Measurements from ENCODE around the gene MSX2.
"Not testable (repeated sequence)": the region's sequence is repeated elsewhere in the genome, so short reads cannot be mapped to it uniquely, and the experiment has no call there.

The MSX2 gene

GRCh38 chr5:174733091-174733690, 8.8 kb downstream of the MSX2 start:
- DNase-seq = no peak

- no peak for DNase-seq
Measured at GRCh38 chr5:174733836-174734235, 9.5 kb downstream of the MSX2 start.

GRCh38 chr5:174734571-174735497, 10.5 kb downstream of the MSX2 start:
- DNase-seq = no peak

GRCh38 chr5:174735498-174736330, 11.3 kb downstream of the MSX2 start:
- peak in 7 of 56 donors; percentile 1 to 24 (median 5) for DNase-seq

GRCh38 chr5:174736331-174736721, 11.9 kb downstream of the MSX2 start:
- no peak for DNase-seq

- no peak for DNase-seq
Measured at GRCh38 chr5:174736777-174737176, 12.4 kb downstream of the MSX2 start.

DNA sequence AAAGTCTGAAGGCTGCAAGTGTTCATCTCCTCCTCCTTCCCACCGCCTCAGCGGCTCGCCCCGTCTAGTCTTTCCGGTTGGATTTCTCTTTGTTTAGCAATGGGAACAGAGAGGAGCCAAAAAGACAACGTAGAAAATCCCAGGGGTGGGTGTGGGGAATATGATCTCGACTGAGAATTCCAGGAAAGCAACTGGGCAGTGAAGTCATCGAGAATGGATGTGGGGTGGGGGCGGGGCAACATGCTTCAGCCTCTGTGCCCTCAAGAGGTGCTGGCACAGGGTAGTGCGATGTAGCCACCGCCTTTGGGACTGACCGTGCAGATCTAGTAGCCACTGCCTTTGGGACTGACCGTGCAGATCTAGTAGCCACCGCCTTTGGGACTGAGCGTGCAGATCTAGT, 12.9 kb downstream of the MSX2 start:
- DNase-seq = no peak

DNA sequence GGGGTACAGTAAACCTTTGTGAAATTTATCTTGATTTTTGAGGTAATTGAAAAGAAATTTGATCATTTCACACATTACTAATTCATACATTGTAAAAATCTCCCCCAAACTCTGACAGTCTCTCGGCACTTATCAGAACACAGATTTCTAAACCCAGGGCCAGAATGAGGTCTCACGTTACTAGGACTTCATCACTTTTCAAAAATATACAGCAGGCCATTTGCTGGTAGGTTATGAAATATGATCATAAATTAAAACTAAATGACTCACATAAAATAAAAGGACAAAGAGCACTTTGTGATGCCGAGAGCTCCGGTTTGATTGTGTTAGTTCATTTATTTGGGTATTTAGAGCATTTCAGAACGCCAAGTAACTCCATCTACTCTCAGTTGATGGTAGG, 17.0 kb downstream of the MSX2 start:
- DNase-seq = no peak

DNA sequence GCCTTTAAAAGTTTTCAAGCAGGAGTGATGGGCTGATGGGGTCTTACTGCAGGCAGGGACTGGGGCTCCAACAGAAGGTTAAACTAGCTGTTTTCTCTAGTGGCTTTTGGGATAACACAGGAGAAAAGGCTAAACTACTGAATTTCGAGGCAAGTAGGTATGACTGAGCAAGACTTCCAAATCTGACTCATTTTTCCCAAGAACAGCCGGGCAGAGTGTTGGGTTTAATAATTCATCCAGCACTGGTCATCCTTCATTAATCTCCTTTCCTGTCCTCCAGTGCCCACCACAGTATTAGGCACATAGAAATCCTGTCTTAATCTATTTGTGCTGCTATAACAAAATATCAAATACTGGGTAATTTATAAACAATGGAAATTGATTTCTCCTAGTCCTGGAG, 20.5 kb downstream of the MSX2 start:
- DNase-seq = no peak

GRCh38 chr5:174745590-174746103, 21.3 kb downstream of the MSX2 start:
- no peak for DNase-seq

- DNase-seq = no peak
Measured at GRCh38 chr5:174750711-174751110, 26.3 kb downstream of the MSX2 start.

DNA sequence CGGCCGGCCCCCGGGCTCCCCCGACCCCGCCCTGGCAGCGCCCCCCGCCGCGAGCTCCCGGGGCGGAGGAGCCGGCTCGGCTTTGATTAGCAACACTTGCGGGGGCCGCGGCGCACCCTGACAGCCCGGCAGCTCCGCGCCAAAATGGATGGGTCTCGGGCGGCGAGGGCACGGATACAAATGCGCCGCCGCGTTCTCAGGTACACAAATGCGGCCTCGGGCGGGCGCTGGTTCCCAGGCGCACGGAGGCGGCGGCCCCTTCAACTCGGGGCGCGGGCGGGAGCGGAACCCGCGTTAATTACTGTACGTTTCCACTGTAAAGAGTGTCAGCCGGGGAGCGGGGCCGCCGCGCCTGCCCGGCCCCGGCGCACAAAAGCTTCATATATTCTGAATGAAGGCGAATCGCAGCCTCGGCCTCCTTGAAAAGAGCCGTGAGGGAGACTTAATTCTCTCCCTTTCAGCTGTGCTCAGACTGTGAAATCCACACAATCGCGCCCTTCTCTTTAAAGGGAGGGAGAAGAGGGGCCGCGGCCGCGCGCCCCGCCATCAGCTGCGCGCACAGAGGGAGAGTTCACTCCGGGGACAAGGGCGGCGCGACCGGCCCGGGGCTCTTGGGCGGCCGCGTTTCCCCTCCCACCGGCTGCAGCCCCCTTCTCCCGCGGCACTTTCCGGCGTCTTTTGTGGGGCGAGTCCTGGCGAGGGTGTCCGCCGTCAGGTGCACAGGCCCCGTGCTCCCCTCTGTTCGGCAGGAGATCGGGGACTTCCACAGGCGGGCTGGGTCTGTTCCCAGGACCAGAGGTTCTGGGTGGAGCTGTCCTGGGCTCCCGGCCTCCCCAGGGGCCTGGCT, 27.0 kb downstream of the MSX2 start:
- DNase-seq = peak in 26 of 56 donors; percentile 2 to 64 (median 31)

- no peak for DNase-seq
Measured at GRCh38 chr5:174752121-174752520, 27.7 kb downstream of the MSX2 start.

- no peak for DNase-seq
Measured at GRCh38 chr5:174755106-174755505, 30.7 kb downstream of the MSX2 start.

- no peak for DNase-seq
Measured at GRCh38 chr5:174759091-174759490, 34.7 kb downstream of the MSX2 start.

GRCh38 chr5:174760721-174761120, 36.3 kb downstream of the MSX2 start:
- DNase-seq = no peak

GRCh38 chr5:174761341-174761740, 37.0 kb downstream of the MSX2 start:
- not testable (repeated sequence) for DNase-seq

- no peak for DNase-seq
Measured at GRCh38 chr5:174764309-174764708, 39.9 kb downstream of the MSX2 start.

DNA sequence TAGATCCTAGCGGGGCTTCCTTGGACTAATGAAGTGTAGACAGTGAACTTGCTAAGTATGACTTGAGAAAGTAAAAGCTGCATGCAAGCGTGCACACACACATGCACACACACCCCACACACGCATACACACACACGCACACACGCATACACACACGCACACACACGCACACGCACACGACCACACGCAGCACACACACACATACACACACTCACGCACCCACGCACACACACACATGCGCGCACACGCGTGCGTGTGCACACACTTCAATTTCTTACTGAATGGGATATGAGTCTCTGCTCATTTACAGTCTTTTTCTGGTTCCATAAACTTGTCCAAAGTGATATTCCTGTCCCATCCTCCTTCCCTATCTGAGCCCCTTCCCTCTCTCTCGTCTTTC, 41.2 kb downstream of the MSX2 start:
- DNase-seq = no peak

DNA sequence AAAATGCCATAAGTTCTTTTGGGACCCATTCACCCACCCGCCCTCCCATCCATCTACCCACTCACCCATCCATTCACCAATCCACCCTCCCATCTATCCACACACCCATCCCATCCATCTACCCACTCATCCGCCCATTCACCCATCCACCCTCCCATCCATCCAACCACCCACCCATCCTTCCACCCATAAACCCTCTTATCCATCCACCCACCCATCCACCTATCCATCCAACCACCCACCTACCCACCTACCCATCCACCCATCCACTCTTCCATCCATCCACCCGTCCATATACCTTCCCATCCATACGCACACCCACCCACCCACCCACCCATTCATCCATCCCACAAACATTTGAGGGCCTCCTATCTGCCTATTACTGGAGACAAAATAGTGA, 43.3 kb downstream of the MSX2 start:
- DNase-seq = no peak

- no peak for DNase-seq
Measured at GRCh38 chr5:174769005-174769404, 44.6 kb downstream of the MSX2 start.
